PFSK-1 (cell line): ENCODE results near the gene OR7A5.

ENCODE experiments used
- FOXP2 ChIP-seq: optimal IDR thresholded peaks from 2 replicates; pipeline ENCODE3; 2011; ENCODE audit warnings: borderline replicate concordance, control low read depth, inconsistent platforms; ENCODE audit not compliant: insufficient read depth; ENCODE audit errors: extremely low read length, extremely low read depth
- POLR2AphosphoS5 ChIP-seq: IDR thresholded peaks from 2 replicates; pipeline ENCODE4 v1.6.1; 2012; ENCODE audit warnings: low read depth, mild to moderate bottlenecking, control low read depth, low read length, moderate library complexity
- SIN3A ChIP-seq: IDR thresholded peaks from 2 replicates; pipeline ENCODE4 v1.6.1; 2012; ENCODE audit warnings: mild to moderate bottlenecking, low read length, moderate library complexity, borderline replicate concordance; ENCODE audit not compliant: insufficient read depth
- TAF1 ChIP-seq: IDR thresholded peaks from 2 replicates; pipeline ENCODE4 v1.6.1; 2012; ENCODE audit warnings: low read length, control low read depth, borderline replicate concordance; ENCODE audit not compliant: insufficient read depth
- TF ChIP-seq, protein P1 (sequence below), 2 experiments: IDR thresholded peaks; 2 replicates each; pipeline versions ENCODE4 v1.6.1 to v1.8.0; 2011 to 2012; ENCODE audit warnings: low read depth in 2 of 2, low read length in 2 of 2, control low read depth in 1 of 2, inconsistent platforms in 1 of 2, mild to moderate bottlenecking in 1 of 2, moderate library complexity in 1 of 2; ENCODE audit not compliant: insufficient read depth in 1 of 2

- TF ChIP-seq, protein P1, sequence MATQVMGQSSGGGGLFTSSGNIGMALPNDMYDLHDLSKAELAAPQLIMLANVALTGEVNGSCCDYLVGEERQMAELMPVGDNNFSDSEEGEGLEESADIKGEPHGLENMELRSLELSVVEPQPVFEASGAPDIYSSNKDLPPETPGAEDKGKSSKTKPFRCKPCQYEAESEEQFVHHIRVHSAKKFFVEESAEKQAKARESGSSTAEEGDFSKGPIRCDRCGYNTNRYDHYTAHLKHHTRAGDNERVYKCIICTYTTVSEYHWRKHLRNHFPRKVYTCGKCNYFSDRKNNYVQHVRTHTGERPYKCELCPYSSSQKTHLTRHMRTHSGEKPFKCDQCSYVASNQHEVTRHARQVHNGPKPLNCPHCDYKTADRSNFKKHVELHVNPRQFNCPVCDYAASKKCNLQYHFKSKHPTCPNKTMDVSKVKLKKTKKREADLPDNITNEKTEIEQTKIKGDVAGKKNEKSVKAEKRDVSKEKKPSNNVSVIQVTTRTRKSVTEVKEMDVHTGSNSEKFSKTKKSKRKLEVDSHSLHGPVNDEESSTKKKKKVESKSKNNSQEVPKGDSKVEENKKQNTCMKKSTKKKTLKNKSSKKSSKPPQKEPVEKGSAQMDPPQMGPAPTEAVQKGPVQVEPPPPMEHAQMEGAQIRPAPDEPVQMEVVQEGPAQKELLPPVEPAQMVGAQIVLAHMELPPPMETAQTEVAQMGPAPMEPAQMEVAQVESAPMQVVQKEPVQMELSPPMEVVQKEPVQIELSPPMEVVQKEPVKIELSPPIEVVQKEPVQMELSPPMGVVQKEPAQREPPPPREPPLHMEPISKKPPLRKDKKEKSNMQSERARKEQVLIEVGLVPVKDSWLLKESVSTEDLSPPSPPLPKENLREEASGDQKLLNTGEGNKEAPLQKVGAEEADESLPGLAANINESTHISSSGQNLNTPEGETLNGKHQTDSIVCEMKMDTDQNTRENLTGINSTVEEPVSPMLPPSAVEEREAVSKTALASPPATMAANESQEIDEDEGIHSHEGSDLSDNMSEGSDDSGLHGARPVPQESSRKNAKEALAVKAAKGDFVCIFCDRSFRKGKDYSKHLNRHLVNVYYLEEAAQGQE (IDR thresholded peaks at IDR 0.05; ENCODE audit: insufficient read depth in 1 of 2, low read depth in 2 of 2, low read length in 2 of 2), result no peak
- no peak for TF ChIP-seq TAF1
- TF ChIP-seq POLR2AphosphoS5, result no peak
- TF ChIP-seq SIN3A, result no peak
- no peak for TF ChIP-seq FOXP2
These were observed 5.2 kb upstream of the OR7A5 start for GRCh38 chr19:14840206-14840605.
